GM21619 (cell line): ENCODE results near the gene PPP1R14C.

Experiments
- ATAC-seq: cut with Tn5 transposase; IDR thresholded peaks from one replicate; pipeline ENCODE4 v1.9.1; 2021; ENCODE audit not compliant: unreplicated experiment

The PPP1R14C gene

GRCh38 chr6:150269130-150269856 is 126.4 kb downstream of the PPP1R14C start:
- ATAC-seq = no peak

DNA sequence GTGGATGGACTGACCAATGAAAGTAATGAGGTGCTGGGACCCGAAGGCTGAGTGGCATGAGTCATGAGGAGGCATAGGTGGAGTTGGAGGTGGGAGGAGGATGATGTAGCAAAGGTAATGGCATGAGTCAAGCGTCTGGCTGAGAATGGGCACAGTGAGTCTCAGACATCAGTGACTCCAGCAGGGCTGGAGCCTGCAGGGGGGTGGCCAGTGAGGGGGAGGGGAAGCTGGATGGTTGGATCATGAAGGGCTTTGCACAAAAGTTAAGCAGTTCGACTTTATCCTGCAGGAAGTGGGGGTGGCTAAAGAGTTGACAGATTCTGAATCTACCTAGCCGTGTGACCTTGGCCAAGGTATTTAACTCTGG is 127.0 kb downstream of the PPP1R14C start:
- no peak for ATAC-seq

DNA sequence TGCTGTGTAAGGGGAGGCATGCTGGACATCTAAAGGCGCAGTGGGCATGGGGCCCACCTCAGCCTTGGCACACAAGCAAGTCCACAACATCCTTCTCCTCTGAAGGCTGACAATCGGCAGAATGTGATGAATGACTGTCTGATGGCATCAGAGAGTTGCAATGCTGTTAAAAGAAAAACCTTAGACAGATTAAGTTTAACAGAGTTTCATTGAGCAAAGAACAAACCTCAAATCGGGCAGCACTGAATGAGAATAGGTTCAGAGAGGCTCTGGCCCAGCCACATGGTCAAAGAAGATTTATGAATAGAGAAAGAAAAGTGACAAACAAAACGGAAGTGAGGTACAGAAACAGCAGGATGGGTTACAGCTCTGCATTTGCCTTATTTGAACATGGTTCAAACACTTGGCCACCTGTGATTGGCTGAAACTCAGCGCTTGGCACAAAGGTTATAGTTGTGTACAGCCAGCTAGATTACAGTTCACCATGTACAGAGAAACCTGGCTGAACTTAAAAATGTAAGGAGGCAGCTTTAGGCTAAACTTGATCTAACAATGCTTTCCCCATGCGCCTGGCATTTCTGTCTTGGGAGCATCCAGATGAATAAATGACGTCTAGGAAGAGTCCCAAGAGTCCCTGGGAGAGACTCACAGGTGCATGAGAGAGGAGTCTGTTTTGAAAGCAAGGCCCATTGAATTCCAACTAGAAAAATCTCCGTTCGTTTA is 127.6 kb downstream of the PPP1R14C start:
- no peak for ATAC-seq

DNA sequence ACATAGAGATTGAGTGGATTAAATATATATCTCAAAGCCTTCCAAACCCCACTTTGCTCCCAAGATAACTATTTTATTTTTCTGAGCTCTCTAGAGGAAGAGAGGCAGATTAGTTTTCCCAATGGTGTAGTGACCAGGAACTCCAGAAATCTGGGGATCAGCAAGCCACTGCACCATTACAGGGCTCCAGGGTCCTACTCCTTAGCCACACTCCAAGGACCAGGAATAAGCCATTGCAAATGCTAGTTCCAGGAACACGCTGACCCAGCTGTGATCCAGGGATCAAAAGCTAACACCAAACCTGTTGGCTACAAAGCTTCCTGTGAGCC is 128.3 kb downstream of the PPP1R14C start:
- ATAC-seq = no peak

DNA sequence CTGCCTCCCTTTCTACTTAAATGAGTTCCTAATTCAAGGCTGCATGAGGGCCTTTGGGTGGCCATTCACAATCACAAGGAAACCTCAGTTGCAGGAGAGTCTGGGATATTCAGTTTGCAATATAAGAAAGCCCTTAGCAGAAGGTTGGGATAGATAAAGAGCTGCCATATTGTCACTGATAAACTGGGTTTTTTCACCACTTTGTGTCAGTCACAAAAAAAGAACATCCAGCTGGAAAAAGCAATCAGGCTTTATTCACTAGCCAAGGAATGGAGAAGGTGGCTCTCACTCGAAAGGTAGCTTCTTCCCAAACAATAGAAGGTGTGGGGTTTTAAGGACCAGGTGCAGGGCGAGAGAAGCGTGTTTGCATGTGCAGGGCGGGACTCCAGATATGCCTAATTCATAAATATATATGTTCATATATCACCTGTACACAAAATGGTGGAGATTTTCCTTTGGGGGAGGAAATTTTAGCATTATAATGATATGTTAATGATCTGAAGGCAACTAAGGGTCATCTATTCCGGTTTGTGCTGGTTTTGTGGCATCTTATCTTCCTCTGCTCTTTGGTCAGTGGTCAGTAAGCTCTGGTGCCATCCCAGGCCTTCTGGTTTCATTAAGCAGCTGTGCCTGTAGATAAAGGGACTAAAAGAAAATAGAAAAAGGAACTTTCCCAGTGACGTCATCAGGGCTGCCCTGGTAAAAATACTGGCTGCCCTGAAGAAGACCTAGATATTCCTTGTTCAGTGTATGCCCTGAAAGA is 128.8 kb downstream of the PPP1R14C start:
- no peak for ATAC-seq

DNA sequence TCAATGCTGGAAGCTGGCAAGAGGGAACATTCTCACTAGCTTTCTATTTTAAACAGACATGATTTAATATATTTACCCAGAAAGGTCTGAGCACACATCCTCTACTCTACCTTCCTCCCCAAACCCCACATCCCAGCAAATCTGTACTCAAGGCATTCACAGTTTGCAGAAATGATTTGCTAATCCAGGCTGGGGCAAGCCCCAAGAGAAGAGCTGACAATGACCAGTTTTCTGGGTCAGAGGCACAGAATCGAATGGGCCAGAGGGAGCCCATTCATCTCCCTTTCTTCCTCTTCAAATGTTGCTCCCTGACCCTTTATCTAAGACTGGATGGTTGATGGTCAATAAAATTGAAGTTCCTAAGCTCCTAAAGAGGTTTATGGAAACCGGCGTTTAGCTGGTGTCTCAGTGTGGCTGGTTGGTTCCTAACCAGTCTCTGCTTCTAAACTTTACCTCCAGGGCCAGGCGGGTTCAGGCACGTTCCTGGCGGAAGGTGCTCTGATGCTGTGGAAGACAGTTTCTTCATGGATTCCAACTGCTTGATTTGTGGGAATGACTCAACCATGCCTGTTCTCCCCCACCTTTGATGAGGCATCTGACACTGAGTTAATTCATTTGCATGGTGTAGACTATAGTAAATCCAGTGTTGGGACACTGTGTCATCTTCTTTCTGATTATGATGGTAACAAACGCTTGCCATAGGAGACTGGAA is 129.6 kb downstream of the PPP1R14C start:
- ATAC-seq = no peak

DNA sequence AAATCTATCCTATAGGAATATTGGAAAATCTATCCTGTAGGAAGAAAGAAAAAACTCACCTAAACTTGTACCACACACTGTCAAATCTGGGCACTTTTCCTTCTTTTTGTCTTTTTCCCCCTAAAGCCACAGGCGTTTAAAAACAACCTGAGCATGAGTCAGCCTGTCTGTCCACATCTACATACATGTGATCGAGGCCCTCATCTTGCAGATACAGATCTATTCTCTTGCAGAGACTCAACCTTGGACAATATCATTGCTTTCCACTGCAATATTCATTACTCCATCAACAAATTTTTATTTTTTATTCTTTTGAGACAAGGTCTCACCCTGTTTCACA is 130.1 kb downstream of the PPP1R14C start:
- ATAC-seq = no peak

GRCh38 chr6:150273457-150274309 is 130.8 kb downstream of the PPP1R14C start:
- ATAC-seq = peak; percentile 50

DNA sequence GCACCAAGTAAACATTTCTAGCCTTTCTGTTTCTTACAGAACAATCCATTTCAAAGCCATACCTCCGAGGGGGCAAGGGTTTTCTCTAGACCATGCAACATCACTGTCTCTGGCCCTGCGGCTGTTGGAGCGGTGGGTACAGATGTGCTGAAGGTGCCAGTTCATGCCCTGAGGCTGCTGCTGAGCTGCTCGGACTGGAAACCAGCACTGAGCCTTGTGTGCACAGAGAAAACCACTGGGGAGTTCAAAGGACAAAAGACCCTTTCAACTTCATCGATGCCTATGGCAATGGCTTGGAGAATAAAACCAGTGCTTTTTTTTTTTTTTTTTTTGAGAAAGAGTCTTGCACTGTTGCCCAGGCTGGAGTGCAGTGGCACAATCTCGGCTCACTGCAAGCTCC is 132.6 kb downstream of the PPP1R14C start:
- ATAC-seq = no peak

- ATAC-seq = no peak
These were observed 133.5 kb downstream of the PPP1R14C start for GRCh38 chr6:150276168-150276936.

DNA sequence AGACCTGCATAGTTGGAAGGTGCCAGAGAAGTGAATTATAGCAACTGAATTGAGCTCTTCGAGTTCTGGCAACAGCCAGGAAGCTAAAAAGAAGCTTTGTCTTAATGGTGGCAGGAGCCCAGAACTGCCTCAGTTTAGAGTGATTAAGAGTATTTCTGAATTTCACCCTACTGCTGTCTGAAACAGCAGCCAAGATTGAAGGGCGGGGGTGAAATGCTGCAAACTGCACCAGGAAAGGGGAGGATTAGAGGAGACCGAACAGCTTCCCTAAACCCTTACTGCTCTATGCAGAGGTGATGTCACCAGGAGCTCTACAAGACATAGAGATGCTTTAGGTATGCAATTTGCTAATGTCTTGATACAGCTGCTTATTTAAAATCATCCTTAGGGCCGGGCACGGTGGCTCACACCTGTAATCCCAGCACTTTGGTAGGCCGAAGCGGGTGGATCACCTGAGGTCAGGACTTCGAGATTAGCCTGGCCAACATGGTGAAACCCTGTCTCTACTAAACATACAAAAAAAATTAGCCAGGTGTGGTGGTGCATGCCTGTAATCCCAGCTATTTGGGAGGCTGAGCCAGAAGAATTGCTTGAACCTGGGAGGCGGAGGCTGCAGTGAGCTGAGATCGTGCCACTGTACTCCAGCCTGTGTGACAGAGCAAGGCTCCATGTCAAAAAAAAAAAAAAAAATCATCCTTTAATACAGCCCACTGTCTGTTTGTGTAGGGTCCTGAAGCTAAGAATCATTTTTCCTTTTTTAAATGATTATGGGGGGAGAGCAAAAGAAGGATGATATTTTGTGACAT is 134.3 kb downstream of the PPP1R14C start:
- no peak for ATAC-seq

DNA sequence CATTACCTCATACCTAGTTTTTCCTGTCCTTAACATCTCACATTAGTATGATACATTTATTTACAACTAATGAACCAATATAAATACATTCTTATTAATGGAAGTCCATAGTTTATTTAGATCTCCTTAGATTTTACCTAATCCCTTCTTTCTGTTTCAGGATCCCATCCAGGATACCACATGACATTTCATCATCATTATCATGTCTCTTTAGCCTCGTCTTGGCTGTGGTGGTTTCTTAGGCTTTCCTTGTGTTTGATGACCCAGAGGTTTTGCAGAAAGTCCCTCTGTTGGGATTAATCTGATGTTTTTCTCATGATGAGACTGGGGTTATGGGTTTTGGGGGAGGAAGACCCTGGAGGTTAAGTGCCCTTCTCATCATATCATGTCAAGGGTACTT is 136.7 kb downstream of the PPP1R14C start:
- ATAC-seq = no peak

DNA sequence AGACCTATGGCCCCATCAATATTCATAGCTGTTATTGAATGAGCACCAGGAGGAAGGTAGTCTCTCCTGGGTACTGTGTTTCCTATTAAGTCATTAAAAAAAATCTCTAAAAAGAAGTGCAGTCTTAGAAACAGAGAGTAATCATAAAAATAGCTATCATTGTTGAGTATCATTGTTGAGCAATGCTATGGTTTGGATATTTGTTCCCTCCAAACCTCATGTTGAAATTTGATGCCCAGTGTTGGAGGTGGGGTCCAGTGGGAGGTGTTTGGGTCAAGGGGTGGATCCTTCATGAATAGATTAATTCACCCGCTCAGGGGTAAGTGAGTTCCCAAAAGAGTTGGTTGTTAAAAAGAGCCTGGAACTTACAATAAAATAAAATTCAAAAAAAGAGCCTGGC is 137.9 kb downstream of the PPP1R14C start:
- ATAC-seq = no peak

DNA sequence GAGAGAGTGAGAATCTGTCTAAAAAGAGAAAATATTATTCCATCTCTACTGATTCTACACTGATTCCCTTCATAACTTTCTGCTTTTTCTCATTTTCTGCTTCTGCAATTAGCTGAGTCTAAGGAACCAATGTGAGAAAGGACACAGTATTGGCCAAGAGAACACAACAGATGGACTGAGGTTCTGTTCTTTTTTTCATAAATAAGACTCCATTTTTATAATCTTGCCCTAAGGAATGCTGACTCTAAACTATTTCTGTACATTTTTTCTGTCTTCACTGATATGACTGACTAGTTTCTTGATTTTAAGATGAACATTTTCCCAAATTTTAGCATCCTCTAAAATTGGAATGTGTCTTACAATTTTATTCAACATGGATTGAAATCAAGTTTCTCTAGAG is 138.9 kb downstream of the PPP1R14C start:
- no peak for ATAC-seq

GRCh38 chr6:150282806-150283205 is 140.0 kb downstream of the PPP1R14C start:
- ATAC-seq = no peak

- no peak for ATAC-seq
These were observed 143.6 kb downstream of the PPP1R14C start for GRCh38 chr6:150286460-150286859.

GRCh38 chr6:150286912-150287311 is 144.1 kb downstream of the PPP1R14C start:
- ATAC-seq = no peak

DNA sequence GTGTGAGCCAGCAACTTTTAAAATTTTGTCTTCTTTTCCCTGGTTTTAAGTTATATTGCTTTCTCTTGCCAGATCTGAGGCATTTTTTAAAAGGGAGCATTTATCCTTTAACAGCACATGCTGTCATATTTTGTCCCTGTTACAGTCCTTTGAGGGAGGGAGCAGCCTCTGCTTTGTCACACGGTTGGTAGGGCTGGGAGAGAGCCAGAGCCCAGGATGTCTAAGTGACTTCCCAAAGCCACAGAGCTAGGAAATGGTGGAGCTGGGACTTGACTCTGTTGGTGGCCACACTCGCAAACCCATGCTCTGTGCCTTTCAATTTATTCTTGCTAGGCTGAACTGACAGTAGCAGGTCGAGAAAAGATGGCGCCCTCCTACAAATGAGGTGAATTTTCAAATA is 145.6 kb downstream of the PPP1R14C start:
- no peak for ATAC-seq

GRCh38 chr6:150289454-150290071 is 146.7 kb downstream of the PPP1R14C start:
- no peak for ATAC-seq
